GM18508 (cell line): Measurements from ENCODE around the gene BAIAP2L2.
"Not testable (repeated sequence)": the region's sequence is repeated elsewhere in the genome, so short reads cannot be mapped to it uniquely, and the experiment has no call there.

Source experiments
- ATAC-seq: cut with Tn5 transposase; IDR thresholded peaks from one replicate; pipeline ENCODE4 v1.9.1; 2021; ENCODE audit warnings: moderate number of reproducible peaks; ENCODE audit not compliant: insufficient read depth, unreplicated experiment

The BAIAP2L2 gene

GRCh38 chr22:38041760-38042487, 68.6 kb downstream of the BAIAP2L2 start:
- ATAC-seq = no peak

- no peak for ATAC-seq
Measured at GRCh38 chr22:38040953-38041759, 69.3 kb downstream of the BAIAP2L2 start.

- no peak for ATAC-seq
Measured at GRCh38 chr22:38038890-38039812, 71.3 kb downstream of the BAIAP2L2 start.

- no peak for ATAC-seq
Measured at GRCh38 chr22:38038426-38038825, 72.1 kb downstream of the BAIAP2L2 start.

- ATAC-seq = not testable (repeated sequence)
Measured at GRCh38 chr22:38037367-38038150, 72.9 kb downstream of the BAIAP2L2 start.

- ATAC-seq = no peak
Measured at GRCh38 chr22:38036392-38037062, 74.0 kb downstream of the BAIAP2L2 start.

GRCh38 chr22:38035530-38035885, 75.0 kb downstream of the BAIAP2L2 start:
- no peak for ATAC-seq
